GM12873 (cell line): ENCODE data around the gene MRPL51.
A peak's percentile ranks its signal among the peaks of the same experiment; 100 is the strongest.

Experiments
- TF ChIP-seq, protein P1 (sequence below): IDR thresholded peaks from 2 replicates; pipeline ENCODE4 v1.5.1; 2012; ENCODE audit warnings: low read depth, mild to moderate bottlenecking, moderate library complexity, low read length, control low read depth; ENCODE audit not compliant: insufficient read depth; ENCODE audit errors: missing control alignments

Gene MRPL51

DNA sequence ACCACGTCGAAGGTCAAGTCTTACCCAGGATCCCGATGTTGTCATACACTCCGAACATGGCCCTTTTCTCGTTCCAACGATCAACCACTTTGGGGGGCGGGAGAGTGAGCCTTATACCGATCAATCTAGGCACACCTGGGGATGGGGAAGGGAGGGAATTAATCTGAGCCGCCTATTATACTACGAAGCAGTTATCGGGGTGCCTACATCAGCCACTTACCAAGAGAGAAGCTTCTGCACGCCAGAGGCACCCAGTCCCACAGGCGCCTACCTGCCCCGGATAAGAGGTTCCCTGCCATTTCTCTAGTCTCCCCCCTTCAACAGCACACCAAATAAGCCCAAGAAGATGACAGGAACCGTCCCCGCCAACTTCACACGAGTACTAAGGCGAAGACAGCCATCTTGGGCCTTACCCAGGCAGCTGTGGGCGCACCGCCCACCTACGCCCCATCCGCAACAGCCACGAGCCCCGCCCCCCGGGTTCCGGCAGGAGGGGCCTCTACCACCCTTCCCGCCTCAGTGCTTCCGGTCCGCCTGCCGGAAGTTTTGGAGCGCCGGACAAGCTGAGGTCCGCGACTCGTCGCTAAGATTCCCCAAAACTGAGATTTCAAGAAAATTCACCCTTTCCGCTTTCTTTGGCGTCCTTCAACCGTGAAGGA is at the start of gene MRPL51:
Gene MRPL51, minus strand, starts transcription at position 425 of the 659 bp plus-strand sequence. Its CDS starts 126 bp downstream, at position 299.
- TF ChIP-seq, protein P1, sequence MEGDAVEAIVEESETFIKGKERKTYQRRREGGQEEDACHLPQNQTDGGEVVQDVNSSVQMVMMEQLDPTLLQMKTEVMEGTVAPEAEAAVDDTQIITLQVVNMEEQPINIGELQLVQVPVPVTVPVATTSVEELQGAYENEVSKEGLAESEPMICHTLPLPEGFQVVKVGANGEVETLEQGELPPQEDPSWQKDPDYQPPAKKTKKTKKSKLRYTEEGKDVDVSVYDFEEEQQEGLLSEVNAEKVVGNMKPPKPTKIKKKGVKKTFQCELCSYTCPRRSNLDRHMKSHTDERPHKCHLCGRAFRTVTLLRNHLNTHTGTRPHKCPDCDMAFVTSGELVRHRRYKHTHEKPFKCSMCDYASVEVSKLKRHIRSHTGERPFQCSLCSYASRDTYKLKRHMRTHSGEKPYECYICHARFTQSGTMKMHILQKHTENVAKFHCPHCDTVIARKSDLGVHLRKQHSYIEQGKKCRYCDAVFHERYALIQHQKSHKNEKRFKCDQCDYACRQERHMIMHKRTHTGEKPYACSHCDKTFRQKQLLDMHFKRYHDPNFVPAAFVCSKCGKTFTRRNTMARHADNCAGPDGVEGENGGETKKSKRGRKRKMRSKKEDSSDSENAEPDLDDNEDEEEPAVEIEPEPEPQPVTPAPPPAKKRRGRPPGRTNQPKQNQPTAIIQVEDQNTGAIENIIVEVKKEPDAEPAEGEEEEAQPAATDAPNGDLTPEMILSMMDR = no peak

DNA sequence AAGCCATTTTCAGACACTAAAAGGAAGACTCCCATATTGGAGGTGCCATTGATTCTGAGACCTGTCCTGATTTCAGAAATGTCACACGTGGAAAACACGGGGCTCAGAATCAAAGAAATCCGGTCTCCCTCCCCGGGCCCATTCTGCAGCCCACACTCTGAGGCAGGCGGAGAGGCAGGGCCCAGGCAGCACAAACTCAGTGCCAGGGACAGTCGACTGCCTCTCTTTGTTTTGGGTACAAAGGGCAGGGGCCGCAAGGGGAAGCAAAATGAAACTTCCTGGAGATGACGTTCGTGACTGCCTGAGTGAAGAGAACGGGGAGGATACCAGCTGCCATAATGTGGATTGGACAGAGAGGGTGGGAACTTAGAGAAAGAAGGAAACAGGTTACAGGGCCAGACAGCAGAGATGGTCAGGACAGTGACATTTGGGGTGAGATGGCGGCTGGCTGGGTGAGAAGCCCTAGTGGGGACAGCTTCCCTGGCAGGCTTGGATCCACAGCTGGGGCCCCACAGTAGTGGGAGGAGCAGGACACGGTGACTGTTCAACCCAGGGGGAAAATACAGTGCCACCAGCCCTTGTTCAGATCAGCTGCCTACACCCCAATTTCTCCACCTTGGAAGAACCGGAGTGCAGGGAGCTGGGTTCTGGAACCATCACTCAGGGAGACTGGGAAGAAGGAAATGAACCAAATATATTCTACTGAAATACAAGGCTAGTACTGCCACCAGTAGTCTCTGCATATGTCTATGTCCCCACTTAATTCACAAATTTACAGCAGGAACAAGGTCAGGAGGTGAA is 49.3 kb upstream of the MRPL51 start:
- TF ChIP-seq, protein P1 = no peak

DNA sequence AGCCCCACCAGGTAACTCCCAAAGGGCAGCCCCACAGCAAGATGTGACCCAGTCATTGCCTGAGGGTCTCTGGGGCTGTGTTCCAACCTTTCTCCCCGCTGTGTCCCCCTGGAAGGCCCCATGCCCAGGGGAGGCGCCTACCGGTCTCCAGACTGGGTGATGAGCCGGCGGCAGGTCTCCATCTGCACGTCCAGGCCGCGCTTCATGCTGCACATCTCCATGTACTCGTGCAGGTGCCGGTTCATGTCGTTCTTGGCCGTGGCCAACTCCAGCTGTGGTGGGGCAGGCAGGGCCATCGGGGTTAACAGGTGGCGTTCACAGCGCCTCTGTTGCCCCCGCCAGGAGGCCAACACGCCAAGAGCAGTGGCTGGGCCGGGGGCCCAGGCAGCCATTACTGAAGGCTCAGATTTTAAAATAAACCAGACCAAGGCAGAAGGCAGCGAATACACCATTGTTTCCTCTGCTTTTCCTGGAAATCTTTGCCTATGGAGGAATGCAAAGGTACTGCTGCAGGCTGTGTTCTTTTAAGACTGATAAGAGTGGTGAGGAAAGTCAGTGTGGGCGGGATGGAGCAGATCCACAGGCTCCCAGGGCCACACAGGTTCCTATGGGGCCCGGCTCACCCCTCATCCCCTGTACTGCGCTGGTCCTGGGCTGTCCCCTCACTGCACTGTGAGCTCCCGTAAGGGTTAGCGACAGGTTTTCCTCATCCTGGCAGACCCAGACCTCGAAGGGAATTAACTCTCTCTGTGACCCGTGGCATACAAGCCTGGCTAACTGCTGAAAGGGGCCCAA is 48.5 kb upstream of the MRPL51 start:
- TF ChIP-seq, protein P1 = no peak

GRCh38 chr12:6540181-6540877 is 47.3 kb upstream of the MRPL51 start:
- TF ChIP-seq, protein P1 = peak; percentile 32

GRCh38 chr12:6539707-6540134 is 46.7 kb upstream of the MRPL51 start:
- TF ChIP-seq, protein P1 = no peak

GRCh38 chr12:6539314-6539682 is 46.2 kb upstream of the MRPL51 start:
- TF ChIP-seq, protein P1 = no peak
